GM12891 (cell line): Measurements from ENCODE around the gene LRFN5.

Experiments
- DNase-seq: peaks from one replicate; pipeline ENCODE4 v3.0.0; 2011; ENCODE audit warnings: low spot score; ENCODE audit not compliant: insufficient read length
- FAIRE-seq: peaks from 2 replicates; lab custom pipeline; 2011; peaks lifted over from hg19 to GRCh38; lab: Jason Lieb, UNC
- PAX5 ChIP-seq: IDR thresholded peaks from 2 replicates; pipeline ENCODE4 v1.6.1; 2011; ENCODE audit warnings: low read length, moderate library complexity, mild to moderate bottlenecking; ENCODE audit not compliant: insufficient read depth, severe bottlenecking
- POLR2A ChIP-seq: IDR thresholded peaks from 2 replicates; pipeline ENCODE4 v1.6.1; 2011; ENCODE audit warnings: low read depth, low read length, control low read depth
- POLR2AphosphoS5 ChIP-seq: IDR thresholded peaks from 2 replicates; pipeline ENCODE4 v1.6.1; 2011; ENCODE audit warnings: low read depth, low read length, control low read depth
- POU2F2 ChIP-seq: IDR thresholded peaks from 2 replicates; pipeline ENCODE4 v1.6.1; 2011; ENCODE audit warnings: low read depth, mild to moderate bottlenecking, control low read depth, low read length, moderate library complexity
- SPI1 ChIP-seq: IDR thresholded peaks from 2 replicates; pipeline ENCODE4 v1.6.1; 2011; ENCODE audit warnings: low read depth, low read length, control low read depth
- TAF1 ChIP-seq: IDR thresholded peaks from 2 replicates; pipeline ENCODE4 v1.6.1; 2011; ENCODE audit warnings: low read depth, low read length, control low read depth

The LRFN5 gene

GRCh38 chr14:41913398-41913797 lies 306.7 kb downstream of the LRFN5 start:
- no peak for TF ChIP-seq POLR2A
- FAIRE-seq (no peak), DNase-seq (no peak)

DNA sequence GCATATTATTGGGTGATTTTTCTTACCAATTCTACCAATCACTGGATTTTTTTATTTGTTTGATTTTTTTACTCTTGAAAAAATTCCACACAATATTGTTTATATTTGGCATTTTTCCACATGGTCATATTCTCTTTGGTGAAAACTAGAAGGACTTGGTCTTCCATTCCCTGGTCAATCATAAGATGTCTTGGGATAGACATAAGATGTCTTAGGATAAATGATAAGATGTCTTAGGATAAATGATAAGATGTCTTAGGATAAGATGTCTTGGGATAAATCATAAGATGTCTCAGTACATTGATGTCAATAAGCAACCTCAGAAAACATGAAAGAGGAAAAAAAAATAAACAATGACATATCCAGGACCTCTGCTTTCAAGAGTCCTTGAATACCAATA lies 309.1 kb downstream of the LRFN5 start:
- DNase-seq (no peak), FAIRE-seq (no peak)

DNA sequence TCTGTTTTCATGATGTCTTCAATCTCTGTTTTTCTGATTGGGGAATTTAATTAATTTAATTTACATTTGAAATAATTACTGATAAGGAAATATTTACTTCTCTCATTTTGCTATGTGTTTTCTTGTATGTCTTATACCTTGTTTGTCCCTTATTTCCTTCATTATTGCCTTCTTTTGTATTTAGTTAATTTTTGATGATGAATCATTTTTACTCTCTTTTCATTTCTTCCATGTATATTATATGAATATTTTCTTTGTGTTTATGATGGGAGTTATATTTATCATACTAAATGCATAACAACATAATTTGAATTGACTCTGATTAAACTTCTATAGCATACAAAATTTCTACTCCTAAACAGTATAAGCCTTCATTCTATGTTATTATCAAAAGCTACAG lies 309.6 kb downstream of the LRFN5 start:
- TF ChIP-seq POLR2A (no peak), PAX5 (no peak), POLR2AphosphoS5 (no peak), SPI1 (no peak), TAF1 (no peak), POU2F2 (no peak)
- FAIRE-seq (no peak), DNase-seq (no peak)

More for the DNA sequence above, 309.1 kb downstream of the LRFN5 start:
- TF ChIP-seq SPI1 (no peak), POLR2A (no peak), POU2F2 (no peak), TAF1 (no peak), PAX5 (no peak), POLR2AphosphoS5 (no peak)

- no peak for DNase-seq
- FAIRE-seq, result no peak
- TF ChIP-seq PAX5 (no peak), POU2F2 (no peak), POLR2AphosphoS5 (no peak), TAF1 (no peak), POLR2A (no peak), SPI1 (no peak)
These were observed 318.7 kb downstream of the LRFN5 start for GRCh38 chr14:41925409-41925808.

DNA sequence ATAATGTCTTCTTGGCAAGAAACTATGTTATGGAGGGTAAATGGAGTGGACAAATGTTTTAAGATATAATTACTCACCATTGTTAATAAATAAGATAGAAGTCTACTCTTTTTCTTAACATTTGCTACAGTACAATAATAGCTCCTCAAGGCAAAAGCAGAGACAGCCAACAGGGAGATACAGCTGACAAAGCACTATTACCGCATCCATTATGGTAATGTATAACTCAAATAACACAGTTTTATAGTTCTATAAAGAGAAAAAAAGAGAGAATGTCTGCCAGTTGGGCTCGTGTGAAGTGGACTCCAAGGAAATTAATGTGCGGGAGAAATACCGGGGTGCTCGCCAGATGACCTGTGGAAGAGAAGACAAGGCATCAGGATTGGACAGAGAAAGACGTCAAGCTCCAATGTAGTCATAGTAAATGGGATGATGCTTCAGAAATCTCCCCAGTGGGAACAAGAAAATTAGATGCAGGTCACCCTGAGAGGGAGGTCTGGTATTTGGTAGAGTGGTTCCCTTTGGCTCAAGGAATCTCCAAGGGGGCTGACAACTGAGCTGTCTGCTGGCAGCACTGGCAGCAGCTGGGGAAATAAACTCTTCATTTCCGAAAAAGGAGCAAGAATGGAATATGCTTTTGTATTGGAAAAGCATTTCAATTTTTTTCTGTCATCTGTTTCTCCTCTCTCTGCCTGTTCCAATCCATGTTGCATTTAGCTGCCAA lies 343.9 kb downstream of the LRFN5 start:
- FAIRE-seq (no peak), DNase-seq (no peak)
- TF ChIP-seq POU2F2, result no peak
- no peak for TF ChIP-seq POLR2A
- TF ChIP-seq SPI1, result no peak
- TF ChIP-seq POLR2AphosphoS5, result no peak
- no peak for TF ChIP-seq PAX5
- TF ChIP-seq TAF1, result no peak
